Spleen (tissue), 11 donors: ENCODE measurements around the gene DARS2. TPM values are rescaled to one million over a fixed set of nuclear protein-coding genes. Genes with fewer than 3 reads are reported as not detected.

Experiments
- polyA plus RNA-seq, 3 donors: library from polyadenylated mRNA; stranded (reverse); fragments of 200-250 nt; gene quantifications; one replicate each; pipeline ENCODE4 v1.2.1, GENCODE V29; 2013
- small RNA-seq, 4 donors: library from RNA; depleted of rRNA; stranded (forward); fragments of <200 nt; gene quantifications; one replicate each; pipeline ENCODE3, GENCODE V24; 2016
- total RNA-seq, 7 donors: library from RNA; depleted of rRNA in 3 of 7; stranded (reverse); fragments of >200 nt in 3 of 7; fragmentation: NEBNext Ultra II Directional in 4 of 7; extraction: Animal tissue kit (Norgen Biotek cat#: 25700) in 4 of 7; gene quantifications; one replicate each; pipeline versions ENCODE4 v1.1.0 to v1.2.1, GENCODE V29; 2016 to 2021
- donor health status: healthy with polysubstance abuse.
- donor health status: DM: no; HTN: no; CAD: no; lungs with moderate emphysema.
- donor health status: DM: no; HTN: no; CAD: no.
- donor health status: Bipolar disorder and iron deficiency.
- donor health status: healthy.
- donor health status: DM: no; HTN: no; CAD: no.
- donor health status: DM: yes; HTN: yes; CAD: no.

Gene DARS2
- total and polyA plus RNA-seq, 10 donors: 4.7 to 23.3 (median 15.7) TPM

Small RNAs within 50 kb of the gene (small RNA-seq; reads per million reads assigned to genes)
- gene RF00019: 0 reads per million in 4 donors

Other genes with a start within 250 kb of the DARS2 start
- gene SLC9C2, start 221.6 kb upstream of the DARS2 start, total RNA-seq: 1 to 10 TPM in 3 of 7 donors, under 1 TPM in 3, not detected in 1; 0.29 to 2.0 (median 1.1) TPM
- gene SLC9C2, start 221.6 kb upstream of the DARS2 start, polyA plus RNA-seq: under 1 TPM; 0.03 to 0.48 (median 0.07) TPM
- gene TEX50, start 189.3 kb upstream of the DARS2 start, total RNA-seq: not detected
- not detected for gene TEX50, start 189.3 kb upstream of the DARS2 start, polyA plus RNA-seq
- 1 to 10 TPM in 3 of 7 donors, under 1 TPM in 3, not detected in 1; 0.67 to 1.1 (median 0.92) TPM for gene ANKRD45, start 154.8 kb upstream of the DARS2 start, total RNA-seq
- gene ANKRD45, start 154.8 kb upstream of the DARS2 start, polyA plus RNA-seq: under 1 TPM; 0.13 to 0.30 (median 0.19) TPM
- gene KLHL20, start 109.7 kb upstream of the DARS2 start, total RNA-seq: 10 to 100 TPM; 25.4 to 36.3 (median 29.2) TPM
- 1 to 10 TPM; 4.1 to 9.0 (median 5.6) TPM for gene KLHL20, start 109.7 kb upstream of the DARS2 start, polyA plus RNA-seq
- gene CENPL, start 210 bp downstream of the DARS2 start, total RNA-seq: 10 to 100 TPM in 2 of 7 donors, 1 to 10 TPM in 5; 4.7 to 22.2 (median 7.9) TPM
- 1 to 10 TPM; 2.4 to 5.7 (median 3.8) TPM for gene CENPL, start 210 bp downstream of the DARS2 start, polyA plus RNA-seq
- 100 to 1,000 TPM; 287 to 382 (median 327) TPM for gene GAS5, start 43.3 kb downstream of the DARS2 start, total RNA-seq
- gene GAS5, start 43.3 kb downstream of the DARS2 start, polyA plus RNA-seq: 1,000 to 10,000 TPM in 2 of 3 donors, 100 to 1,000 TPM in 1; 665 to 1,371 (median 1,326) TPM
- 10 to 100 TPM; 16.4 to 29.8 (median 23.4) TPM for gene ZBTB37, start 43.7 kb downstream of the DARS2 start, total RNA-seq
- gene ZBTB37, start 43.7 kb downstream of the DARS2 start, polyA plus RNA-seq: 1 to 10 TPM; 1.1 to 2.0 (median 1.3) TPM
- gene SERPINC1, start 92.7 kb downstream of the DARS2 start, total RNA-seq: under 1 TPM in 2 of 7 donors, not detected in 5; 0.22 to 0.49 TPM
- under 1 TPM in 2 of 3 donors, not detected in 1; 0.10 to 0.12 TPM for gene SERPINC1, start 92.7 kb downstream of the DARS2 start, polyA plus RNA-seq
- 10 to 100 TPM; 48.9 to 64.2 (median 54.6) TPM for gene RC3H1, start 197.7 kb downstream of the DARS2 start, total RNA-seq
- 1 to 10 TPM; 3.9 to 6.3 (median 4.8) TPM for gene RC3H1, start 197.7 kb downstream of the DARS2 start, polyA plus RNA-seq